HL-60 (cell line): ENCODE results near the gene PTPRG.

Experiments used
- POLR2AphosphoS5 ChIP-seq: IDR thresholded peaks from 2 replicates; pipeline ENCODE4 v1.6.1; 2012; ENCODE audit warnings: low read depth
- REST ChIP-seq: IDR thresholded peaks from 2 replicates; pipeline ENCODE4 v1.6.1; 2012; ENCODE audit warnings: low read depth; ENCODE audit not compliant: insufficient replicate concordance
- SPI1 ChIP-seq: IDR thresholded peaks from 2 replicates; pipeline ENCODE4 v1.6.1; 2012; ENCODE audit warnings: low read depth, mild to moderate bottlenecking, borderline replicate concordance
- TF ChIP-seq, protein P1 (sequence below): IDR thresholded peaks from one replicate; pipeline ENCODE4 v1.5.1; 2011; ENCODE audit warnings: low read length, control low read depth, inconsistent platforms; ENCODE audit not compliant: insufficient read depth

- TF ChIP-seq, protein P1, sequence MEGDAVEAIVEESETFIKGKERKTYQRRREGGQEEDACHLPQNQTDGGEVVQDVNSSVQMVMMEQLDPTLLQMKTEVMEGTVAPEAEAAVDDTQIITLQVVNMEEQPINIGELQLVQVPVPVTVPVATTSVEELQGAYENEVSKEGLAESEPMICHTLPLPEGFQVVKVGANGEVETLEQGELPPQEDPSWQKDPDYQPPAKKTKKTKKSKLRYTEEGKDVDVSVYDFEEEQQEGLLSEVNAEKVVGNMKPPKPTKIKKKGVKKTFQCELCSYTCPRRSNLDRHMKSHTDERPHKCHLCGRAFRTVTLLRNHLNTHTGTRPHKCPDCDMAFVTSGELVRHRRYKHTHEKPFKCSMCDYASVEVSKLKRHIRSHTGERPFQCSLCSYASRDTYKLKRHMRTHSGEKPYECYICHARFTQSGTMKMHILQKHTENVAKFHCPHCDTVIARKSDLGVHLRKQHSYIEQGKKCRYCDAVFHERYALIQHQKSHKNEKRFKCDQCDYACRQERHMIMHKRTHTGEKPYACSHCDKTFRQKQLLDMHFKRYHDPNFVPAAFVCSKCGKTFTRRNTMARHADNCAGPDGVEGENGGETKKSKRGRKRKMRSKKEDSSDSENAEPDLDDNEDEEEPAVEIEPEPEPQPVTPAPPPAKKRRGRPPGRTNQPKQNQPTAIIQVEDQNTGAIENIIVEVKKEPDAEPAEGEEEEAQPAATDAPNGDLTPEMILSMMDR, result no peak
- TF ChIP-seq POLR2AphosphoS5 (no peak), REST (no peak), SPI1 (no peak)
These were observed 200.5 kb downstream of the PTPRG start for GRCh38 chr3:61761694-61762430.
